HG02852 (cell line): ENCODE measurements around the gene OR1K1.
"Not testable (repeated sequence)": the region's sequence is repeated elsewhere in the genome, so short reads cannot be mapped to it uniquely, and the experiment has no call there.

Experiments
- ATAC-seq: cut with Tn5 transposase; IDR thresholded peaks from one replicate; pipeline ENCODE4 v1.9.1; 2021; ENCODE audit warnings: mild to moderate bottlenecking, moderate library complexity; ENCODE audit not compliant: unreplicated experiment

Gene OR1K1

GRCh38 chr9:122810306-122810946 lies 10.5 kb downstream of the OR1K1 start:
- ATAC-seq, result peak; percentile 78

GRCh38 chr9:122812736-122813135 lies 12.8 kb downstream of the OR1K1 start:
- no peak for ATAC-seq

GRCh38 chr9:122814545-122814944 lies 14.6 kb downstream of the OR1K1 start:
- ATAC-seq, result no peak

GRCh38 chr9:122815544-122815943 lies 15.6 kb downstream of the OR1K1 start:
- no peak for ATAC-seq

GRCh38 chr9:122816163-122816867 lies 16.4 kb downstream of the OR1K1 start:
- peak; percentile 48 for ATAC-seq

- ATAC-seq, result no peak
Measured at GRCh38 chr9:122819326-122819725, 19.4 kb downstream of the OR1K1 start.

- ATAC-seq, result no peak
Measured at GRCh38 chr9:122819791-122820489, 20.0 kb downstream of the OR1K1 start.

GRCh38 chr9:122820490-122820845 lies 20.5 kb downstream of the OR1K1 start:
- ATAC-seq, result no peak

GRCh38 chr9:122821278-122821943 lies 21.5 kb downstream of the OR1K1 start:
- ATAC-seq, result no peak

- ATAC-seq, result no peak
Measured at GRCh38 chr9:122822056-122822455, 22.1 kb downstream of the OR1K1 start.

- no peak for ATAC-seq
Measured at GRCh38 chr9:122822938-122823337, 23.0 kb downstream of the OR1K1 start.

- ATAC-seq, result peak; percentile 24
Measured at GRCh38 chr9:122827761-122828093, 27.8 kb downstream of the OR1K1 start.

- ATAC-seq, result not testable (repeated sequence)
Measured at GRCh38 chr9:122828965-122829284, 29.0 kb downstream of the OR1K1 start.

GRCh38 chr9:122832194-122832593 lies 32.3 kb downstream of the OR1K1 start:
- ATAC-seq, result no peak

- ATAC-seq, result no peak
Measured at GRCh38 chr9:122835313-122835731, 35.4 kb downstream of the OR1K1 start.

GRCh38 chr9:122837266-122837850 lies 37.4 kb downstream of the OR1K1 start:
- no peak for ATAC-seq

- not testable (repeated sequence) for ATAC-seq
Measured at GRCh38 chr9:122838441-122838840, 38.5 kb downstream of the OR1K1 start.

GRCh38 chr9:122841501-122841900 lies 41.6 kb downstream of the OR1K1 start:
- no peak for ATAC-seq

- no peak for ATAC-seq
Measured at GRCh38 chr9:122844137-122844536, 44.2 kb downstream of the OR1K1 start.

GRCh38 chr9:122845116-122845515 lies 45.2 kb downstream of the OR1K1 start:
- no peak for ATAC-seq

GRCh38 chr9:122846371-122846940 lies 46.5 kb downstream of the OR1K1 start:
- ATAC-seq, result no peak
